Loucy (cell line): Measurements from ENCODE around the gene MRPS35.

Source experiments
- H2AFZ ChIP-seq: fragments of 200-600 bp; sonication (generic); 2 replicates; pipeline ENCODE4 v1.6.0; 2016; ENCODE audit warnings: antibody characterized with exemption, mild to moderate bottlenecking, low read length, moderate library complexity
- H3F3A ChIP-seq: fragments of 200-600 bp; 2 replicates; pipeline ENCODE4 v1.6.0; 2016; ENCODE audit warnings: antibody characterized with exemption, low read depth, mild to moderate bottlenecking
- H3K27me3 ChIP-seq: fragments of 200-600 bp; sonication (generic); 2 replicates; pipeline ENCODE4 v1.6.1; 2014; ENCODE audit warnings: low read length, mild to moderate bottlenecking; ENCODE audit not compliant: insufficient read depth, poor library complexity, severe bottlenecking
- H3K36me3 ChIP-seq: fragments of 200-600 bp; sonication (generic); 2 replicates; pipeline ENCODE4 v1.6.1; 2016; ENCODE audit warnings: low read length; ENCODE audit not compliant: insufficient read depth
- H3K4me1 ChIP-seq: fragments of 200-600 bp; sonication (generic); 2 replicates; pipeline ENCODE4 v1.5.1; 2014; ENCODE audit warnings: low read length, mild to moderate bottlenecking; ENCODE audit not compliant: insufficient read depth, poor library complexity, severe bottlenecking
- H3K4me2 ChIP-seq: fragments of 200-600 bp; sonication (generic); 2 replicates; pipeline ENCODE4 v1.6.0; 2014; ENCODE audit warnings: antibody characterized with exemption, low read length, low read depth, mild to moderate bottlenecking; ENCODE audit not compliant: poor library complexity, severe bottlenecking
- H3K4me3 ChIP-seq: fragments of 200-600 bp; sonication (generic); 2 replicates; pipeline ENCODE4 v1.5.1; 2014; ENCODE audit warnings: low read length, mild to moderate bottlenecking, mixed read lengths; ENCODE audit not compliant: poor library complexity, severe bottlenecking
- H3K79me2 ChIP-seq: fragments of 200-600 bp; sonication (generic); 2 replicates; pipeline ENCODE4 v1.6.1; 2014; ENCODE audit warnings: low read length; ENCODE audit not compliant: insufficient read depth
- H3K9ac ChIP-seq: fragments of 200-600 bp; sonication (generic); 2 replicates; pipeline ENCODE4 v1.6.0; 2014; ENCODE audit warnings: mild to moderate bottlenecking, low read depth, low read length, moderate library complexity; ENCODE audit not compliant: poor library complexity, severe bottlenecking
- H3K9me2 ChIP-seq: fragments of 200-600 bp; sonication (generic); replicated peaks from 2 replicates; pipeline ENCODE4 v1.6.1; 2016; ENCODE audit warnings: low read depth, low read length, mixed read lengths
- H3K9me3 ChIP-seq: fragments of 200-600 bp; sonication (generic); 2 replicates; pipeline ENCODE4 v1.6.1; 2014; ENCODE audit warnings: mild to moderate bottlenecking, antibody characterized with exemption, low read length, low read depth; ENCODE audit not compliant: insufficient read depth
- H4K20me1 ChIP-seq: fragments of 200-600 bp; sonication (generic); 2 replicates; pipeline ENCODE4 v1.6.0; 2014; ENCODE audit warnings: antibody characterized with exemption, low read length, mild to moderate bottlenecking; ENCODE audit not compliant: insufficient read depth, poor library complexity, severe bottlenecking
- CTCF ChIP-seq: fragments of 200-600 bp; sonication (generic); conservative IDR thresholded peaks from 2 replicates; pipeline ENCODE4 v1.5.1; 2014; ENCODE audit warnings: mild to moderate bottlenecking, antibody characterized with exemption, low read length
- EZH2phosphoT487 ChIP-seq: fragments of 200-600 bp; IDR thresholded peaks from 2 replicates; pipeline ENCODE4 v1.6.1; 2018; ENCODE audit warnings: antibody characterized with exemption, mild to moderate bottlenecking, moderate library complexity, borderline replicate concordance

The MRPS35 gene

GRCh38 chr12:27682534-27682933, 28.1 kb upstream of the MRPS35 start:
- Histone ChIP-seq H3K36me3 (no peaks in the 10 kb centered on the region), H3K4me3 (no peak overlapping the region), H3K9me2 (no peaks in the 10 kb centered on the region; the same call in 1 of the 2 replicates), H3K9me3 (no peaks in the 10 kb centered on the region), H3K4me1 (no peaks in the 10 kb centered on the region), H3K4me2 (no peak overlapping the region), H3K79me2 (no peaks in the 10 kb centered on the region), H2AFZ (no peak overlapping the region), H3K9ac (no peak overlapping the region), H3F3A (no peaks in the 10 kb centered on the region), H3K27me3 (no peaks in the 10 kb centered on the region), H4K20me1 (no peaks in the 10 kb centered on the region)
- TF ChIP-seq CTCF: no peak
- no peak for TF ChIP-seq EZH2phosphoT487

DNA sequence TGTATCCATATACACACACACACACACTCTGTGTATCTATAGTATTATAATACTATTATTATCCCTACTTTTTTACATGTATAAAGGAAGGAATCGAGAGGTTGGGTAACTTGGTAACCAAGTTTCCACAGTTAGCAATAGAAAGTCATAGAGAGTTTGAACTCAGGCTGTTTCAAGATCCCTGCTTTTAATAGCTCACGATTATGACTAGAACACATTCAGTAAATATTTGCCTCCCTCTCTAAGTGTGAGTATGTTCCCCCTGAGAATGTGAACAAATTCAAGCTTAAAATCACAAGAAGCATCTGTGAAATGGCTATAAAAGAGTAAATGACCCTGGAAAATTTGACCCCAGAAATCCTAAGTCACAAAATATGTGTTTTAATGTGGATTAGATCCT, 25.4 kb upstream of the MRPS35 start:
- no peak overlapping the region for H3K4me3 ChIP-seq
- H3K4me2 ChIP-seq: no peak overlapping the region
- H4K20me1 ChIP-seq: no peaks in the 10 kb centered on the region
- H3K9ac ChIP-seq: no peak overlapping the region
- H3K4me1 ChIP-seq: no peaks in the 10 kb centered on the region
- H3K27me3 ChIP-seq: no peaks in the 10 kb centered on the region
- H3K9me2 ChIP-seq: no peaks in the 10 kb centered on the region; the same call in 1 of the 2 replicates
- H3F3A ChIP-seq: no peaks in the 10 kb centered on the region
- no peaks in the 10 kb centered on the region for H3K79me2 ChIP-seq
- TF ChIP-seq CTCF (no peak), EZH2phosphoT487 (no peak)
- no peak overlapping the region for H2AFZ ChIP-seq
- no peaks in the 10 kb centered on the region for H3K9me3 ChIP-seq
- peaks cover 14% of the 10 kb centered on the region; the same call in 1 of the 2 replicates for H3K36me3 ChIP-seq

- Histone ChIP-seq H3K4me3 (no peak overlapping the region), H3K36me3 (peaks cover 19% of the 10 kb centered on the region; the same call in 1 of the 2 replicates), H3F3A (no peaks in the 10 kb centered on the region), H2AFZ (no peak overlapping the region), H4K20me1 (no peaks in the 10 kb centered on the region), H3K9me3 (no peaks in the 10 kb centered on the region), H3K4me2 (no peak overlapping the region), H3K27me3 (no peaks in the 10 kb centered on the region), H3K79me2 (no peaks in the 10 kb centered on the region), H3K4me1 (no peaks in the 10 kb centered on the region), H3K9me2 (no peaks in the 10 kb centered on the region; the same call in 1 of the 2 replicates), H3K9ac (no peak overlapping the region)
- TF ChIP-seq CTCF (no peak), EZH2phosphoT487 (no peak)
Observed at GRCh38 chr12:27686147-27686546, 24.5 kb upstream of the MRPS35 start.
